ENCODE measurements around the gene NRG3. TPM values are rescaled to one million over a fixed set of nuclear protein-coding genes. Genes with fewer than 3 reads are reported as not detected.

The NRG3 gene
- total and polyA plus RNA-seq, 12 donors = 0.03 to 0.73 (median 0.13) TPM; not detected in 5

- DNase-seq = no peak
- Histone ChIP-seq H3K4me1 (no peaks in the 10 kb centered on the region), H3K9me3 (peaks cover 0 to 34% (median 4%) of the 10 kb centered on the region in 11 donors), H3K27me3 (no peaks in the 10 kb centered on the region), H3K27ac (no peak overlapping the region), H3K36me3 (no peaks in the 10 kb centered on the region), H3K4me3 (no peak overlapping the region)
- TF ChIP-seq CTCF (IDR thresholded peaks at IDR 0.05) = no peak
- intact Hi-C loops (cut with DNase I) = no loop called here
- 97 to 100% methylated on average over 4 of the region's 4 CpGs for WGBS, 2 donors
- ATAC-seq = no peak
Observed at GRCh38 chr10:82692458-82692857, 817.5 kb downstream of the NRG3 start.

- H3K27me3 ChIP-seq = no peaks in the 10 kb centered on the region
- H3K4me3 ChIP-seq = no peak overlapping the region
- H3K4me1 ChIP-seq = no peaks in the 10 kb centered on the region
- 82 to 83% methylated on average over 1 of the region's 1 CpG for WGBS, 2 donors
- no peaks in the 10 kb centered on the region for H3K36me3 ChIP-seq
- H3K9me3 ChIP-seq = peaks cover 0 to 17% (median 0%) of the 10 kb centered on the region in 11 donors
- no peak for ATAC-seq
- no peak for TF ChIP-seq CTCF (IDR thresholded peaks at IDR 0.05)
- no peak for DNase-seq
- no peak overlapping the region for H3K27ac ChIP-seq
- intact Hi-C loops (cut with DNase I) = no loop called here
Observed at GRCh38 chr10:82721831-82722230, 846.8 kb downstream of the NRG3 start.

- Histone ChIP-seq H3K27ac (no peak overlapping the region), H3K9me3 (peaks cover 0 to 21% (median 0%) of the 10 kb centered on the region in 11 donors), H3K4me1 (no peaks in the 10 kb centered on the region), H3K4me3 (no peak overlapping the region), H3K36me3 (no peaks in the 10 kb centered on the region), H3K27me3 (no peaks in the 10 kb centered on the region)
- ATAC-seq (no peak), DNase-seq (no peak)
- 97 to 99% methylated on average over 2 of the region's 2 CpGs for WGBS, 2 donors
- intact Hi-C loops (cut with DNase I) = no loop called here
- no peak for TF ChIP-seq CTCF (IDR thresholded peaks at IDR 0.05)
Observed at GRCh38 chr10:82722273-82722672, 847.3 kb downstream of the NRG3 start.

- Histone ChIP-seq H3K27me3 (no peaks in the 10 kb centered on the region), H3K4me1 (no peaks in the 10 kb centered on the region), H3K36me3 (no peaks in the 10 kb centered on the region), H3K4me3 (no peak overlapping the region), H3K27ac (no peak overlapping the region), H3K9me3 (no peaks in the 10 kb centered on the region)
- 0 to 39% methylated on average over 1 of the region's 1 CpG for WGBS, 2 donors
- TF ChIP-seq CTCF (IDR thresholded peaks at IDR 0.05) = no peak
- intact Hi-C loops (cut with DNase I) = no loop called here
- ATAC-seq (no peak), DNase-seq (no peak)
Observed at GRCh38 chr10:82736305-82736704, 861.3 kb downstream of the NRG3 start.

Measured in heart right ventricle (tissue), 16 donors.